ENCODE measurements around the gene GAL3ST3. TPM values are rescaled to one million over a fixed set of nuclear protein-coding genes. Genes with fewer than 3 reads are reported as not detected.
"Not testable (repeated sequence)": the region's sequence is repeated elsewhere in the genome, so short reads cannot be mapped to it uniquely, and the experiment has no call there.

GAL3ST3 gene
- total and polyA plus RNA-seq, 2 donors = 0.25 to 0.42 TPM

- Histone ChIP-seq H3K4me3 (ENCODE audit: low read length in 2 of 2) (no peak overlapping the region), H3K27ac (ENCODE audit: low read depth in 1 of 2, low read length in 1 of 2) (peak overlapping the region; percentile 13 to 74), H3K9me3 (ENCODE audit: control insufficient read depth in 2 of 2, insufficient read depth in 1 of 2, low read length in 1 of 2) (no peaks in the 10 kb centered on the region), H3K4me1 (ENCODE audit: control insufficient read depth in 2 of 2, insufficient read depth in 2 of 2, low read length in 2 of 2) (peaks cover 16 to 47% of the 10 kb centered on the region in 2 donors), H3K27me3 (ENCODE audit: control insufficient read depth in 2 of 2, insufficient read depth in 1 of 2, low read length in 1 of 2) (no peaks in the 10 kb centered on the region), H3K36me3 (ENCODE audit: control insufficient read depth in 2 of 2, insufficient read depth in 2 of 2, low read length in 1 of 2) (peaks cover 0 to 3% of the 10 kb centered on the region in 2 donors)
- WGBS = 96% methylated on average over 4 of the region's 4 CpGs
- DNase-seq (ENCODE audit: low read depth in 6 of 9, low spot score in 9 of 9) = no peak
These were observed 34.2 kb upstream of the GAL3ST3 start for GRCh38 chr11:66082946-66083698.

GRCh38 chr11:66081505-66081904 is 32.5 kb upstream of the GAL3ST3 start:
- Histone ChIP-seq H3K4me1 (ENCODE audit: control insufficient read depth in 2 of 2, insufficient read depth in 2 of 2, low read length in 2 of 2) (peaks cover 16 to 47% of the 10 kb centered on the region in 2 donors), H3K36me3 (ENCODE audit: control insufficient read depth in 2 of 2, insufficient read depth in 2 of 2, low read length in 1 of 2) (peaks cover 7 to 9% of the 10 kb centered on the region in 2 donors), H3K4me3 (ENCODE audit: low read length in 2 of 2) (peak overlapping the region; percentile 14 to 44), H3K9me3 (ENCODE audit: control insufficient read depth in 2 of 2, insufficient read depth in 1 of 2, low read length in 1 of 2) (no peaks in the 10 kb centered on the region), H3K27me3 (ENCODE audit: control insufficient read depth in 2 of 2, insufficient read depth in 1 of 2, low read length in 1 of 2) (no peaks in the 10 kb centered on the region), H3K27ac (ENCODE audit: low read depth in 1 of 2, low read length in 1 of 2) (peak overlapping the region; percentile 97)
- under 1% methylated on average over 5 of the region's 5 CpGs for WGBS
- DNase-seq (ENCODE audit: low read depth in 6 of 9, low spot score in 9 of 9) = peak in 8 of 9 donors; percentile 75 to 96 (median 88)

GRCh38 chr11:66080055-66080817 is 31.3 kb upstream of the GAL3ST3 start:
- H3K36me3 ChIP-seq (ENCODE audit: control insufficient read depth in 2 of 2, insufficient read depth in 2 of 2, low read length in 1 of 2) = peaks cover 10% of the 10 kb centered on the region in 2 donors
- peak in 2 of 9 donors; percentile 21 to 55 for DNase-seq (ENCODE audit: low read depth in 6 of 9, low spot score in 9 of 9)
- peak overlapping the region; percentile 97 for H3K27ac ChIP-seq (ENCODE audit: low read depth in 1 of 2, low read length in 1 of 2)
- H3K27me3 ChIP-seq (ENCODE audit: control insufficient read depth in 2 of 2, insufficient read depth in 1 of 2, low read length in 1 of 2) = no peaks in the 10 kb centered on the region
- no peaks in the 10 kb centered on the region for H3K9me3 ChIP-seq (ENCODE audit: control insufficient read depth in 2 of 2, insufficient read depth in 1 of 2, low read length in 1 of 2)
- H3K4me1 ChIP-seq (ENCODE audit: control insufficient read depth in 2 of 2, insufficient read depth in 2 of 2, low read length in 2 of 2) = peaks cover 16 to 47% of the 10 kb centered on the region in 2 donors
- H3K4me3 ChIP-seq (ENCODE audit: low read length in 2 of 2) = no peak overlapping the region
- WGBS = 86% methylated on average over 9 of the region's 9 CpGs

- H3K36me3 ChIP-seq (ENCODE audit: control insufficient read depth in 2 of 2, insufficient read depth in 2 of 2, low read length in 1 of 2) = peaks cover 7 to 17% of the 10 kb centered on the region in 2 donors
- 95% methylated on average over 7 of the region's 7 CpGs for WGBS
- peaks cover 16 to 43% of the 10 kb centered on the region in 2 donors for H3K4me1 ChIP-seq (ENCODE audit: control insufficient read depth in 2 of 2, insufficient read depth in 2 of 2, low read length in 2 of 2)
- not testable (repeated sequence) for H3K4me3 ChIP-seq (ENCODE audit: low read length in 2 of 2); H3K27ac ChIP-seq (ENCODE audit: low read depth in 1 of 2, low read length in 1 of 2); H3K9me3 ChIP-seq (ENCODE audit: control insufficient read depth in 2 of 2, insufficient read depth in 1 of 2, low read length in 1 of 2); DNase-seq (ENCODE audit: low read depth in 6 of 9, low spot score in 9 of 9); H3K27me3 ChIP-seq (ENCODE audit: control insufficient read depth in 2 of 2, insufficient read depth in 1 of 2, low read length in 1 of 2)
These were observed 30.0 kb upstream of the GAL3ST3 start for GRCh38 chr11:66078949-66079348.

GRCh38 chr11:66077927-66078326 is 29.0 kb upstream of the GAL3ST3 start:
- no peak overlapping the region for H3K4me3 ChIP-seq (ENCODE audit: low read length in 2 of 2)
- H3K27me3 ChIP-seq (ENCODE audit: control insufficient read depth in 2 of 2, insufficient read depth in 1 of 2, low read length in 1 of 2) = no peaks in the 10 kb centered on the region
- H3K9me3 ChIP-seq (ENCODE audit: control insufficient read depth in 2 of 2, insufficient read depth in 1 of 2, low read length in 1 of 2) = no peaks in the 10 kb centered on the region
- H3K4me1 ChIP-seq (ENCODE audit: control insufficient read depth in 2 of 2, insufficient read depth in 2 of 2, low read length in 2 of 2) = peaks cover 14 to 34% of the 10 kb centered on the region in 2 donors
- DNase-seq (ENCODE audit: low read depth in 6 of 9, low spot score in 9 of 9) = no peak
- 92% methylated on average over 3 of the region's 3 CpGs for WGBS
- H3K27ac ChIP-seq (ENCODE audit: low read depth in 1 of 2, low read length in 1 of 2) = peak overlapping the region in 1 of 2 donors; percentile 48
- peaks cover 10 to 24% of the 10 kb centered on the region in 2 donors for H3K36me3 ChIP-seq (ENCODE audit: control insufficient read depth in 2 of 2, insufficient read depth in 2 of 2, low read length in 1 of 2)

- Histone ChIP-seq H3K27me3 (ENCODE audit: control insufficient read depth in 2 of 2, insufficient read depth in 1 of 2, low read length in 1 of 2) (no peaks in the 10 kb centered on the region), H3K4me3 (ENCODE audit: low read length in 2 of 2) (no peak overlapping the region), H3K4me1 (ENCODE audit: control insufficient read depth in 2 of 2, insufficient read depth in 2 of 2, low read length in 2 of 2) (peaks cover 7 to 34% of the 10 kb centered on the region in 2 donors), H3K36me3 (ENCODE audit: control insufficient read depth in 2 of 2, insufficient read depth in 2 of 2, low read length in 1 of 2) (peaks cover 10 to 29% of the 10 kb centered on the region in 2 donors), H3K9me3 (ENCODE audit: control insufficient read depth in 2 of 2, insufficient read depth in 1 of 2, low read length in 1 of 2) (no peaks in the 10 kb centered on the region), H3K27ac (ENCODE audit: low read depth in 1 of 2, low read length in 1 of 2) (no peak overlapping the region)
- WGBS = 95% methylated on average over 9 of the region's 9 CpGs
- DNase-seq (ENCODE audit: low read depth in 6 of 9, low spot score in 9 of 9) = no peak
These were observed 27.6 kb upstream of the GAL3ST3 start for GRCh38 chr11:66076561-66076960.

- no peaks in the 10 kb centered on the region for H3K9me3 ChIP-seq (ENCODE audit: control insufficient read depth in 2 of 2, insufficient read depth in 1 of 2, low read length in 1 of 2)
- H3K36me3 ChIP-seq (ENCODE audit: control insufficient read depth in 2 of 2, insufficient read depth in 2 of 2, low read length in 1 of 2) = peaks cover 10 to 29% of the 10 kb centered on the region in 2 donors
- H3K4me1 ChIP-seq (ENCODE audit: control insufficient read depth in 2 of 2, insufficient read depth in 2 of 2, low read length in 2 of 2) = peaks cover 3 to 29% of the 10 kb centered on the region in 2 donors
- H3K4me3 ChIP-seq (ENCODE audit: low read length in 2 of 2) = no peak overlapping the region
- H3K27ac ChIP-seq (ENCODE audit: low read depth in 1 of 2, low read length in 1 of 2) = no peak overlapping the region
- WGBS = 99% methylated on average over 4 of the region's 4 CpGs
- H3K27me3 ChIP-seq (ENCODE audit: control insufficient read depth in 2 of 2, insufficient read depth in 1 of 2, low read length in 1 of 2) = no peaks in the 10 kb centered on the region
- no peak for DNase-seq (ENCODE audit: low read depth in 6 of 9, low spot score in 9 of 9)
These were observed 26.3 kb upstream of the GAL3ST3 start for GRCh38 chr11:66075273-66075672.

GRCh38 chr11:66073669-66074068 is 24.7 kb upstream of the GAL3ST3 start:
- Histone ChIP-seq H3K27ac (ENCODE audit: low read depth in 1 of 2, low read length in 1 of 2) (no peak overlapping the region), H3K36me3 (ENCODE audit: control insufficient read depth in 2 of 2, insufficient read depth in 2 of 2, low read length in 1 of 2) (peaks cover 13 to 36% of the 10 kb centered on the region in 2 donors)
- WGBS = 95% methylated on average over 1 of the region's 1 CpG

GRCh38 chr11:66072518-66072917 is 23.6 kb upstream of the GAL3ST3 start:
- Histone ChIP-seq H3K27ac (ENCODE audit: low read depth in 1 of 2, low read length in 1 of 2) (no peak overlapping the region), H3K4me3 (ENCODE audit: low read length in 2 of 2) (no peak overlapping the region), H3K4me1 (ENCODE audit: control insufficient read depth in 2 of 2, insufficient read depth in 2 of 2, low read length in 2 of 2) (peaks cover 9 to 38% of the 10 kb centered on the region in 2 donors)

More at GRCh38 chr11:66073669-66074068, 24.7 kb upstream of the GAL3ST3 start:
- Histone ChIP-seq H3K4me1 (ENCODE audit: control insufficient read depth in 2 of 2, insufficient read depth in 2 of 2, low read length in 2 of 2) (peaks cover 9 to 32% of the 10 kb centered on the region in 2 donors), H3K4me3 (ENCODE audit: low read length in 2 of 2) (no peak overlapping the region), H3K27me3 (ENCODE audit: control insufficient read depth in 2 of 2, insufficient read depth in 1 of 2, low read length in 1 of 2) (no peaks in the 10 kb centered on the region), H3K9me3 (ENCODE audit: control insufficient read depth in 2 of 2, insufficient read depth in 1 of 2, low read length in 1 of 2) (no peaks in the 10 kb centered on the region)
- no peak for DNase-seq (ENCODE audit: low read depth in 6 of 9, low spot score in 9 of 9)

More at GRCh38 chr11:66072518-66072917, 23.6 kb upstream of the GAL3ST3 start:
- H3K36me3 ChIP-seq (ENCODE audit: control insufficient read depth in 2 of 2, insufficient read depth in 2 of 2, low read length in 1 of 2) = peaks cover 24 to 44% of the 10 kb centered on the region in 2 donors
- no peaks in the 10 kb centered on the region for H3K9me3 ChIP-seq (ENCODE audit: control insufficient read depth in 2 of 2, insufficient read depth in 1 of 2, low read length in 1 of 2)
- WGBS = 97% methylated on average over 8 of the region's 8 CpGs
- DNase-seq (ENCODE audit: low read depth in 6 of 9, low spot score in 9 of 9) = no peak
- H3K27me3 ChIP-seq (ENCODE audit: control insufficient read depth in 2 of 2, insufficient read depth in 1 of 2, low read length in 1 of 2) = no peaks in the 10 kb centered on the region

Data from thymus (tissue), 11 donors.